CD8-positive, alpha-beta memory T cell (primary cell): ENCODE results near the gene MED27. TPM values are rescaled to one million over a fixed set of nuclear protein-coding genes. Genes with fewer than 3 reads are reported as not detected.
A peak's percentile ranks its signal among the peaks of the same experiment; 100 is the strongest.

Experiments used
- CTCF ChIA-PET: fragments of 350-600 bp; sonication (Branson Sonifier 250); formaldehyde crosslinking; loops from one replicate; lab custom pipeline; 2021; ENCODE audit warnings: antibody characterized with exemption; lab: Charles Lee
- POLR2A ChIA-PET: fragments of 350-600 bp; sonication (Branson Sonifier 250); formaldehyde crosslinking; loops from one replicate; lab custom pipeline; 2021; ENCODE audit warnings: antibody characterized with exemption; lab: Charles Lee
- DNase-seq, 5 donors: peaks; one replicate each; pipeline versions ENCODE4 v3.0.0 to v3.0.0-alpha.2; 2020 to 2022; ENCODE audit warnings: mixed read lengths in 1 of 5
- H3K27ac ChIP-seq: one replicate; pipeline ENCODE4 v1.7.0; 2013; ENCODE audit warnings: low read depth, mild to moderate bottlenecking, low read length, moderate library complexity
- H3K27me3 ChIP-seq: 2 replicates; pipeline ENCODE4 v1.7.0; 2013; ENCODE audit warnings: low read length, mild to moderate bottlenecking; ENCODE audit not compliant: insufficient read depth, poor library complexity, severe bottlenecking
- H3K36me3 ChIP-seq: 2 replicates; pipeline ENCODE4 v1.7.0; 2013; ENCODE audit warnings: mild to moderate bottlenecking, low read length, moderate library complexity; ENCODE audit not compliant: insufficient read depth
- H3K4me1 ChIP-seq: 2 replicates; pipeline ENCODE4 v1.7.0; 2013; ENCODE audit warnings: mild to moderate bottlenecking, low read length, moderate library complexity; ENCODE audit not compliant: insufficient read depth
- H3K4me3 ChIP-seq: 2 replicates; pipeline ENCODE4 v1.7.0; 2013; ENCODE audit warnings: mild to moderate bottlenecking, low read length
- H3K9me3 ChIP-seq: 2 replicates; pipeline ENCODE4 v1.7.0; 2013; ENCODE audit warnings: mild to moderate bottlenecking, low read length
- H3K27ac Mint-ChIP-seq, 8 donors: one replicate each; pipeline ENCODE4 v1.8.0; 2020 to 2021; ENCODE audit warnings: mixed read lengths in 8 of 8, mild to moderate bottlenecking in 6 of 8, inconsistent platforms in 3 of 8, moderate library complexity in 3 of 8
- H3K27me3 Mint-ChIP-seq, 2 donors: one replicate each; pipeline ENCODE4 v1.8.0; 2020 to 2021; ENCODE audit warnings: mixed read lengths in 2 of 2, mild to moderate bottlenecking in 1 of 2, moderate library complexity in 1 of 2
- H3K36me3 Mint-ChIP-seq, 3 donors: one replicate each; pipeline ENCODE4 v1.8.0; 2020 to 2021; ENCODE audit warnings: mixed read lengths in 3 of 3, inconsistent platforms in 1 of 3, mild to moderate bottlenecking in 1 of 3
- H3K4me1 Mint-ChIP-seq, 3 donors: one replicate each; pipeline ENCODE4 v1.8.0; 2020 to 2021; ENCODE audit warnings: mixed read lengths in 3 of 3, inconsistent platforms in 1 of 3, mild to moderate bottlenecking in 1 of 3
- H3K4me3 Mint-ChIP-seq, 7 donors: one replicate each; pipeline ENCODE4 v1.8.0; 2020 to 2021; ENCODE audit warnings: mixed read lengths in 7 of 7, mild to moderate bottlenecking in 6 of 7, moderate library complexity in 4 of 7, inconsistent platforms in 2 of 7
- H3K9me3 Mint-ChIP-seq, 5 donors: one replicate each; pipeline ENCODE4 v1.8.0; 2020 to 2022; ENCODE audit warnings: mixed read lengths in 5 of 5, mild to moderate bottlenecking in 3 of 5, moderate library complexity in 2 of 5, inconsistent platforms in 1 of 5
- polyA plus RNA-seq: library from polyadenylated mRNA; unstranded; fragments of 300-500 nt; fragmentation: Illumina TruSeq; gene quantifications from one replicate; pipeline ENCODE4 v1.2.3, GENCODE V29; 2021
- total RNA-seq, 2 experiments: library from RNA; stranded (reverse); gene quantifications; one replicate each; pipeline ENCODE4 v1.2.3, GENCODE V29; 2021

Gene MED27
- total and polyA plus RNA-seq, 3 experiments from 2014 or later: 31.6 to 39.7 (median 35.9) TPM

DNA sequence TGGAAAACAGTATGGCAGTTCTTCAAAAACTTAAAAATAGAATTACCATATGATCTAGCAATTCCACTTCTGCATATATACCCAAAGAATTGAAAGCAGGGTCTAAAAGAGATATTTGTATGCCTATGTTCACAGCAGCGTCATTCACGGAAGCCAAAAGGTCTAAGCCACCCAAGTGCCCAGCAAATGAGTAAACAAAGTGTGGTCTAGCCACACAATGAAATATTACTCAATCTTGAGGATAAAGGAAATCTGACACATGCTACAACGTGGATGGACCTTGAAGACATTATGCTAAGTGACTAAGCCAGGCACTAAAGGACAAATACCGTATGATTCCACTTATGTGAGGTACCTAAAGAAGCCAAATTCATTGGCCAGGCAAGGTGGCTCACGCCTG lies 11.1 kb upstream of the MED27 start:
- Mint-ChIP-seq H3K4me3 (no peak overlapping the region), H3K27ac (no peak overlapping the region), H3K27me3 (peaks cover 10 to 49% of the 10 kb centered on the region in 2 donors), H3K9me3 (peaks cover 0 to 2% (median 0%) of the 10 kb centered on the region in 5 donors), H3K4me1 (no peaks in the 10 kb centered on the region), H3K36me3 (peaks cover 0 to 1% (median 0%) of the 10 kb centered on the region in 3 donors)
- Histone ChIP-seq H3K4me3 (no peak overlapping the region), H3K9me3 (no peaks in the 10 kb centered on the region), H3K4me1 (no peaks in the 10 kb centered on the region), H3K27me3 (peaks cover 8% of the 10 kb centered on the region), H3K36me3 (no peaks in the 10 kb centered on the region), H3K27ac (no peak overlapping the region)
- DNase-seq: no peak
- ChIA-PET POLR2A (no interaction called here), CTCF (no interaction called here)

GRCh38 chr9:132087438-132088030 lies 7.9 kb upstream of the MED27 start:
- H3K27me3 ChIP-seq: peaks cover 8% of the 10 kb centered on the region
- CTCF ChIA-PET: no interaction called here
- Mint-ChIP-seq H3K4me3 (no peak overlapping the region), H3K36me3 (peaks cover 0 to 1% (median 0%) of the 10 kb centered on the region in 3 donors), H3K27me3 (peaks cover 10 to 42% of the 10 kb centered on the region in 2 donors), H3K4me1 (no peaks in the 10 kb centered on the region), H3K9me3 (peaks cover 0 to 2% (median 0%) of the 10 kb centered on the region in 5 donors), H3K27ac (no peak overlapping the region)
- H3K4me1 ChIP-seq: no peaks in the 10 kb centered on the region
- no peak overlapping the region for H3K27ac ChIP-seq
- no peaks in the 10 kb centered on the region for H3K9me3 ChIP-seq
- DNase-seq: no peak
- POLR2A ChIA-PET: no interaction called here
- H3K4me3 ChIP-seq: no peak overlapping the region
- H3K36me3 ChIP-seq: no peaks in the 10 kb centered on the region

DNA sequence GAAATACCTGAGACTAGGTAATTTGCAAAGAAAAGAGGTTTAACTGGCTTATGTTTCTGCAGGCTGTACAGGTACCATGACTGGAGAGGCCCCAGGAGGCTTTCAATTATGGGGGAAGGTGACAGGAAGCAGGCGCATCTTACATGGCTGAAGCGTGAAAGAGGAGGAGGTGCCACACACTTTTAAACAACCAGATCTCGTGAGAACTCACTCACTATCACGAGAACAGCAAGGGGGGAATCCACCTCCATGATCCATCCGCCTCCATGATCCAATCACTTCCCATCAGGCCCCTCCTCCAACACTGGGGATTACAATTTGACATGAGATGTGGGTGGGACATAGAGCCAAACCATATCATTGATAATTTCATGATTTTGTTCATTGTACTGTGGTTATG lies 2.5 kb upstream of the MED27 start:
- Mint-ChIP-seq H3K4me1 (peaks cover 26 to 29% (median 27%) of the 10 kb centered on the region in 3 donors), H3K27ac (no peak overlapping the region), H3K4me3 (no peak overlapping the region), H3K9me3 (no peaks in the 10 kb centered on the region), H3K36me3 (peaks cover 4 to 18% (median 5%) of the 10 kb centered on the region in 3 donors), H3K27me3 (peaks cover 16 to 19% of the 10 kb centered on the region in 2 donors)
- peaks cover 8% of the 10 kb centered on the region for H3K27me3 ChIP-seq
- H3K27ac ChIP-seq: no peak overlapping the region
- ChIA-PET CTCF (no interaction called here), POLR2A (no interaction called here)
- DNase-seq: no peak
- H3K9me3 ChIP-seq: no peaks in the 10 kb centered on the region
- no peaks in the 10 kb centered on the region for H3K36me3 ChIP-seq
- peaks cover 25% of the 10 kb centered on the region for H3K4me1 ChIP-seq
- no peak overlapping the region for H3K4me3 ChIP-seq

DNA sequence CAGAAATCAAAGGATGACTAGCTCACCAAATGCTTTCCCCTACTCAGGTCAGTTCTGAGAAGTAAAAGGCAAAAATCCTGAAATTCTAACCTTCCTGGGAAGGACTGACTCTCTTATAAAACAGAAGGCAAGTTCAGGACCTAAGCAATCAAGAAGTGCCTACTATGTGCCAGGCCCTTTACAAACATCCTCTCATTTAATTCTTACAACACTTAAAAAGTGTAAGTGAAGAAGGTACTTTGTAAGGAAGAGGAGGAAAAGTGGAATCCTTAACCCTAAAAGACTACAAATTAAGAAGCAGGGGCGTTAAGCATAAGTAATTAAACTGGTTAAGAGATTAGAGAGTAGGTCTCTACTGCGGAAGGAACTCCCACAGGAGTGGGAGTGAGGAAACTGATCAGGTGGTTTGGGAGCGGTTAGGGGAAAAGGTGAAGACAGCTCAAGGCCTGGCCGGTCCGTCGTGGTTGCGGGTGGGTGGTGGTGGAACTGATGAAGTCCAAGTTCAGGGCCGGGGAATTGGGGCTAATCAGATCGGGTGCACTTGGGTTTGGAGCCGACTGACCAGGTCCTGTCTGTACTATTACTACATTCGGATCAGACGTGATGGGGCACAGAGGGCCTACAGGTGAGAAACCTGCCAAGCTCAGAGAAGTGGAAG lies 839 bp downstream of the MED27 start:
- Mint-ChIP-seq H3K9me3 (no peaks in the 10 kb centered on the region), H3K4me3 (peak overlapping the region; percentile 90 to 98 (median 95)), H3K27ac (peak overlapping the region; percentile 81 to 98 (median 95)), H3K27me3 (peaks cover under 1 to 12% of the 10 kb centered on the region in 2 donors), H3K4me1 (peaks cover 40 to 58% (median 57%) of the 10 kb centered on the region in 3 donors), H3K36me3 (peaks cover 7 to 51% (median 9%) of the 10 kb centered on the region in 3 donors)
- Histone ChIP-seq H3K4me1 (peaks cover 25% of the 10 kb centered on the region), H3K4me3 (peak overlapping the region; percentile 89), H3K27ac (peak overlapping the region; percentile 62), H3K27me3 (no peaks in the 10 kb centered on the region), H3K9me3 (no peaks in the 10 kb centered on the region), H3K36me3 (peaks cover 16% of the 10 kb centered on the region)
- ChIA-PET POLR2A (interaction anchor here (0.6 kb wide), 1 partner anchor 968 kb away, joined by 5 read pairs; no protein-coding TSS in a partner anchor), CTCF (no interaction called here)
- DNase-seq: no peak

DNA sequence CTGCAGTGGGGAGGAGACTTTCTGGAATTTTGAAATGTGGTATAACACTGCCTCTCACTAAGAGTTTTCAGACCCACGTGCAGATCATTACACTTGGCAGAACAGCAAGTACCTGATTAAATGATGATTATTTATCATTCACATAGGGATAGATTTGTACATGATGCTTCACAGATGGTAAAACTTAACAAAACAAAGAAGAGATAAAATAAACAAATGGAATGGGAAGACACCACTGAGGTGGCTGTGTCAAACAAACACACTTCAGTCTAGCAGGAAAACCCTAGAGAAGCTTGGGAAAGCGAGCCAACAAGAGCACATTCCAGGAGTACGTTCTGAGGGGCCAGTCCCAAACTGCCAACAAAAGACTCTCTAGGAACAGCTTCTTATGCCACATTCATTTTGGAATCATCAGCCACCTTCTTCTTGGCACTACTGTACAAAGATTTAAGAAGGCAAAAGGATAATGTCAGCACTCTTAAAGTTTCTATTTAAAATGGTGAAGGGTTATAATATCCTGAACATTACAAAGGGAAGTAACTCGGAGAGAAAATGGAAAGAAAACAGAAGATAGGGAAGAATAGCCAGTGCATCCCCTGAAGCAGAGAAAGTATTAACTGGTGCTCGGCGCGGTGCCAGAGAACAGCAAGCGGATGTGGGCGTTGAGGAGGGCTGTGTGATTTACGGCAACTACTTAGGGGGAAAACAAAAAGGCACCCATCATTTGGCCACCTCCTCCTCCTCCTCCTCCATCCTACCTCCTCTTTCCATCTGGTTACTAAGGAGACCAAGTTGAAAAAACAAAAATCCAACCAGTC lies 1.6 kb downstream of the MED27 start:
- H3K36me3 Mint-ChIP-seq: peaks cover 7 to 58% (median 10%) of the 10 kb centered on the region in 3 donors
- peaks cover 0 to 12% of the 10 kb centered on the region in 2 donors for H3K27me3 Mint-ChIP-seq
- ChIA-PET POLR2A (no interaction called here), CTCF (no interaction called here)
- peaks cover 44 to 65% (median 62%) of the 10 kb centered on the region in 3 donors for H3K4me1 Mint-ChIP-seq
- peak; percentile 6 to 61 (median 40) for DNase-seq
- H3K9me3 Mint-ChIP-seq: no peaks in the 10 kb centered on the region
- no peaks in the 10 kb centered on the region for H3K27me3 ChIP-seq
- peak overlapping the region; percentile 89 for H3K4me3 ChIP-seq
- peaks cover 25% of the 10 kb centered on the region for H3K4me1 ChIP-seq
- peak overlapping the region; percentile 90 to 98 (median 95) for H3K4me3 Mint-ChIP-seq
- peaks cover 16% of the 10 kb centered on the region for H3K36me3 ChIP-seq
- peak overlapping the region in 7 of 8 donors; percentile 81 to 98 (median 95) for H3K27ac Mint-ChIP-seq
- no peak overlapping the region for H3K27ac ChIP-seq
- H3K9me3 ChIP-seq: no peaks in the 10 kb centered on the region

DNA sequence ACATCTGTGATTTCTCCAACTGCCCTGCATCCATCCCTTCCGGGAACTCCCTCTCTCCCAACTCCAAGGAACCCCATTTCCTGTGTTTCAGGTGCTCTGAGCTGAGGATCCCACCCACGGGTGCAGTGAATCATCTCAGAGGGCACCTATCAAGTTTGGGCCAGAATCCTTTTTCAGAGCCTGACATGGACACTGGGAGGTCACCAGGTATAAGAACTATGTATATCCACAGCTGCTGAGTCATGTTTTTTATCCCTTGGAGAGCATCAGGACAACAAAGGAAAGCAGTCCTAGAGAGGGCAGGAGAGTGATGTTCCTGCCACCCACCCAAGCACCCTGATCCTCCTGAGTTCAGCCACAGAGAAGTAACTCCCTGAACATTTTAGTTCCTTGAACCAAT lies 3.8 kb downstream of the MED27 start:
- H3K9me3 Mint-ChIP-seq: no peaks in the 10 kb centered on the region
- peaks cover 7 to 80% (median 18%) of the 10 kb centered on the region in 3 donors for H3K36me3 Mint-ChIP-seq
- no peak overlapping the region for H3K4me3 Mint-ChIP-seq
- Histone ChIP-seq H3K4me3 (no peak overlapping the region), H3K9me3 (no peaks in the 10 kb centered on the region), H3K36me3 (peaks cover 16% of the 10 kb centered on the region), H3K27ac (no peak overlapping the region), H3K27me3 (no peaks in the 10 kb centered on the region), H3K4me1 (peaks cover 25% of the 10 kb centered on the region)
- H3K4me1 Mint-ChIP-seq: peaks cover 57 to 88% (median 84%) of the 10 kb centered on the region in 3 donors
- CTCF ChIA-PET: no interaction called here
- peak overlapping the region in 1 of 8 donors; percentile 72 for H3K27ac Mint-ChIP-seq
- POLR2A ChIA-PET: no interaction called here
- no peak for DNase-seq
- H3K27me3 Mint-ChIP-seq: peaks cover 0 to 8% of the 10 kb centered on the region in 2 donors

DNA sequence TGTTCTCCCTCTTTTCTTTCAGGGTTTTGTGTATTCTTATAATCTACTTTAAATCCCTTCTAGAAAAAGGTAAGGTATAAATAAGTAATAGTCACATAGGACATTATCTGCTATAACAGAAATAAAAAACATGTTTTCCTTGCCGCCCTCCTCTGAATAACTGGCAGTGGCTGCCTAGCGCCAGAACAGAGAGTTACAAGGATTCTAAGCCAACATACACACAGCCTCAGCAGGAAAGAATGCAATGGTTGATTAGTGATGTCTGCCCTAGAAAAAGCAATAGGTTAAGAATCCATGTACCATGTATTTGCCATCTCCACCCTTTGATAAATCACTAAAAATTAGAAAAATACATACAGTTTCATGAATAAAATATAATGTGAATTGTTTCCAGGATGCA lies 4.9 kb downstream of the MED27 start:
- Histone ChIP-seq H3K27me3 (no peaks in the 10 kb centered on the region), H3K4me3 (no peak overlapping the region), H3K9me3 (no peaks in the 10 kb centered on the region), H3K27ac (no peak overlapping the region), H3K4me1 (peaks cover 19% of the 10 kb centered on the region), H3K36me3 (peaks cover 16% of the 10 kb centered on the region)
- ChIA-PET POLR2A (no interaction called here), CTCF (interaction anchor here (0.9 kb wide), 1 partner anchor 11 kb away, joined by 3 read pairs; no protein-coding TSS in a partner anchor)
- no peak for DNase-seq
- Mint-ChIP-seq H3K36me3 (peaks cover 5 to 87% (median 18%) of the 10 kb centered on the region in 3 donors), H3K4me3 (no peak overlapping the region), H3K9me3 (no peaks in the 10 kb centered on the region), H3K27ac (no peak overlapping the region), H3K27me3 (peaks cover 0 to under 1% of the 10 kb centered on the region in 2 donors), H3K4me1 (peaks cover 51 to 90% (median 84%) of the 10 kb centered on the region in 3 donors)
